ENCODE results near the gene EIF3C.
"Not testable (repeated sequence)": the region's sequence is repeated elsewhere in the genome, so short reads cannot be mapped to it uniquely, and the experiment has no call there.

Gene EIF3C, protein sequence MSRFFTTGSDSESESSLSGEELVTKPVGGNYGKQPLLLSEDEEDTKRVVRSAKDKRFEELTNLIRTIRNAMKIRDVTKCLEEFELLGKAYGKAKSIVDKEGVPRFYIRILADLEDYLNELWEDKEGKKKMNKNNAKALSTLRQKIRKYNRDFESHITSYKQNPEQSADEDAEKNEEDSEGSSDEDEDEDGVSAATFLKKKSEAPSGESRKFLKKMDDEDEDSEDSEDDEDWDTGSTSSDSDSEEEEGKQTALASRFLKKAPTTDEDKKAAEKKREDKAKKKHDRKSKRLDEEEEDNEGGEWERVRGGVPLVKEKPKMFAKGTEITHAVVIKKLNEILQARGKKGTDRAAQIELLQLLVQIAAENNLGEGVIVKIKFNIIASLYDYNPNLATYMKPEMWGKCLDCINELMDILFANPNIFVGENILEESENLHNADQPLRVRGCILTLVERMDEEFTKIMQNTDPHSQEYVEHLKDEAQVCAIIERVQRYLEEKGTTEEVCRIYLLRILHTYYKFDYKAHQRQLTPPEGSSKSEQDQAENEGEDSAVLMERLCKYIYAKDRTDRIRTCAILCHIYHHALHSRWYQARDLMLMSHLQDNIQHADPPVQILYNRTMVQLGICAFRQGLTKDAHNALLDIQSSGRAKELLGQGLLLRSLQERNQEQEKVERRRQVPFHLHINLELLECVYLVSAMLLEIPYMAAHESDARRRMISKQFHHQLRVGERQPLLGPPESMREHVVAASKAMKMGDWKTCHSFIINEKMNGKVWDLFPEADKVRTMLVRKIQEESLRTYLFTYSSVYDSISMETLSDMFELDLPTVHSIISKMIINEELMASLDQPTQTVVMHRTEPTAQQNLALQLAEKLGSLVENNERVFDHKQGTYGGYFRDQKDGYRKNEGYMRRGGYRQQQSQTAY
- long read RNA-seq, donor 1, transcript EIF3C-211 (20 exons, 2,986 nt): minor isoform, 5 of 171 reads
- long read RNA-seq, donor 1, transcript EIF3C-201 (21 exons, 3,145 nt): major isoform, 58 of 171 reads
- long read RNA-seq, donor 1, partial matches to known transcripts: 95 of 171 reads
- long read RNA-seq, donor 1, other reads (novel, unspliced or antisense): 6 of 171 reads
- long read RNA-seq, donor 2, transcript EIF3C-201 (21 exons, 3,145 nt): major isoform, 39 of 89 reads
- long read RNA-seq, donor 2, transcript EIF3C-211 (20 exons, 2,986 nt): minor isoform, 5 of 89 reads
- long read RNA-seq, donor 2, partial matches to known transcripts: 43 of 89 reads
- long read RNA-seq, donor 2, other reads (novel, unspliced or antisense): 0 of 89 reads
- long read RNA-seq, donor 3, transcript EIF3C-201 (21 exons, 3,145 nt): major isoform, 20 of 53 reads
- long read RNA-seq, donor 3, partial matches to known transcripts: 27 of 53 reads
- long read RNA-seq, donor 3, other reads (novel, unspliced or antisense): 0 of 53 reads
- long read RNA-seq, donor 4, transcript EIF3C-211 (20 exons, 2,986 nt): minor isoform, 17 of 259 reads
- long read RNA-seq, donor 4, transcript EIF3C-201 (21 exons, 3,145 nt): major isoform, 64 of 259 reads
- long read RNA-seq, donor 4, transcript EIF3C-207 (13 exons, 3,957 nt): minor isoform, 8 of 259 reads
- long read RNA-seq, donor 4, partial matches to known transcripts: 158 of 259 reads
- long read RNA-seq, donor 4, other reads (novel, unspliced or antisense): 5 of 259 reads
- long read RNA-seq, donor 5, transcript EIF3C-201 (21 exons, 3,145 nt): major isoform, 48 of 69 reads
- long read RNA-seq, donor 5, partial matches to known transcripts: 14 of 69 reads
- long read RNA-seq, donor 5, other reads (novel, unspliced or antisense): 0 of 69 reads
- long read RNA-seq, donor 6, transcript EIF3C-201 (21 exons, 3,145 nt): major isoform, 33 of 440 reads
- long read RNA-seq, donor 6, partial matches to known transcripts: 400 of 440 reads
- long read RNA-seq, donor 6, other reads (novel, unspliced or antisense): 0 of 440 reads
- long read RNA-seq, donor 7: 0 reads
- long read RNA-seq, donor 8, transcript EIF3C-211 (20 exons, 2,986 nt): minor isoform, 6 of 124 reads
- long read RNA-seq, donor 8, transcript EIF3C-207 (13 exons, 3,957 nt): minor isoform, 5 of 124 reads
- long read RNA-seq, donor 8, transcript EIF3C-201 (21 exons, 3,145 nt): major isoform, 61 of 124 reads
- long read RNA-seq, donor 8, partial matches to known transcripts: 50 of 124 reads
- long read RNA-seq, donor 8, other reads (novel, unspliced or antisense): 0 of 124 reads

DNA sequence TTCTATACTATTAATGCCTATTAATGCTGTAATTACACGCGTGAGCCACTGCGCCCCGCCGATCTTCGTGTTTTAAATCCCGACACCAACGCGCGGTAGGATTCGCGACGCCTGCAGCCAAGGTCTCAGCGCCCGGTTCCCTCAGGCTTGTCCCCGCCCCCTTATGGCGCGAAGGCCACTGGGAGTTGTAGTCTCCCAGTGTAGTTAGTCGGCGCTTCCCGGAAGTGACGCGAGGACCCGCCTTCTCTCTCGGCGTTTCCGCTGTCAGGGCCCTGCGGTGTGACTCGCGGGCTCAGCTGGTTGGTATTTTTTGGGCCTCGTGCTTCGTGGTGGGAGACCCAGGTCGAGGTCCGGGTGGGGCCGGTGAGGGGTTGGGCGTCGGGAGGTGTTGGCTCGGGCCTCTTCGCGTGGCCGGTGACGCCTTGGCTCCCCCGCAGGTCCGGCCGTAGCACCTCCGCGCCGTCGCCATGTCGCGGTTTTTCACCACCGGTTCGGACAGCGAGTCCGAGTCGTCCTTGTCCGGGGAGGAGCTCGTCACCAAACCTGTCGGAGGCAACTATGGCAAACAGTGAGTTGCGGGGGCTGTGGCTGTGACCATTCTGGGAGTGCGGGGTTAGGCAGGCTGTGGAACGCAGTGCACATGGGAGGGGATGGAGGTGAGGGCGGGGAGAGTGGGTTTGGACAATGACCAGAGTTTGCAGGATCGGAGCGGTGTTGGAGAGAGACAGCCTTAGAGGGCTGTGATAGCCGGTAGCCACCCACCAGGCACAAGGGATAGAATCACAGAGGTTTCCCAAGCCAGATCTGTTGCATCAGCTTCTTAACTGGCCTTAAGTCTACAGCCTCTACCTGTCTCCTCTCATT lies at the start of gene EIF3C:
EIF3C (plus strand) TSS at position 245 of the 864 bp plus-strand sequence; CDS start at position 468, 223 bp downstream.
- not testable (repeated sequence) for DNase-seq

DNA sequence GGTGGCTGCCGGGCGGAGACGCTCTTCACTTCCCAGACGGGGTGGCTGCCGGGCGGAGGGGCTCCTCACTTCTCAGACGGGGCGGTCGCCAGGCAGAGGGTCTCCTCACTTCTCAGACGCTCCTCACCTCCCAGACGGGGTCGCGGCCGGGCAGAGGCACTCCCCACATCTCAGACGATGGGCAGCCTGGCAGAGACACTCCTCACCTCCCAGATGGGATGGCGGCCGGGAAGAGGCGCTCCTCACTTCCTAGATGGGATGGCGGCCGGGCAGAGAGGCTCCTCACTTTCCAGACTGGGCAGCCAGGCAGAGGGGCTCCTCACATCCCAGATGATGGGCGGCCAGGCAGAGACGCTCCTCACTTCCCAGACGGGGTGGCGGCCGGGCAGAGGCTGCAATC lies 45.0 kb upstream of the EIF3C start:
- not testable (repeated sequence) for DNase-seq

DNA sequence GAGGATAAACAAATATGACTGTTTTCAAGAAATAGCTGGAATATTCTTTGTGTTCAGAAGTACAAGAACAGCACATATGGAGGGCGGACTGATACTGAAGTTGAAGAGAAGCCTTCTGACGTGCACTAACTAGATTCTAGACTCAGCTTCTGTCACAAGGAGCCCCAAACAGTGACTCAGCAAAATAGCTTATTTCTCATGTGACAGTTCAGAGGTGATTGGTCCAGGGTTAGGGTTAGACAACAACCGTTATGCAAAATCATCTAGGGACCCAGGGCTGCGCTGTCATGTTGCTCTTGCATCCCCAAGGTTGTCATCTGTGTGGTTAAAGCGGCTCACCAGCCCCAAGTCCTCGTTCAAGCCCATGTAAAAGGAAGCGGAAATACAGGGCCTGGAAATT lies 43.8 kb upstream of the EIF3C start:
- DNase-seq: not testable (repeated sequence)

DNA sequence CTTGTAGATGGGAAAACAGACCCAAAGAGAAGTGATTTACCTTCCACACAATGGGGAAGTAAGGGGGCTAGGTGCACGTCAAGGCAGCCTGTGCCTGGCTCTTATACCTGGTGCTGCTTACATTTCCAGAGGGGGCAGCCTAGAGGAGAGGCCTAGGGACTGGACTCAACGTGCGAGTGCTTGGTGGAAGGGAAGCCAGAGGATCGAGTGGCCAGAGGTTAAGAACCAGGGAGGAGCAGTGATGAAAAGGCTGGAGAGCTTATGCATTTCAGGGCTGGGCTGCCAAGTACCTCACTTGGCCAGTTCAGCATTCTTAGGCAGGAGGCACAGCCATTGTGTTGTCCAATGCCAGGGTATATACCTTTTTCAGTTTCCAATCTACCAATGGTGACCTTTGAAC lies 43.1 kb upstream of the EIF3C start:
- DNase-seq: not testable (repeated sequence)

DNA sequence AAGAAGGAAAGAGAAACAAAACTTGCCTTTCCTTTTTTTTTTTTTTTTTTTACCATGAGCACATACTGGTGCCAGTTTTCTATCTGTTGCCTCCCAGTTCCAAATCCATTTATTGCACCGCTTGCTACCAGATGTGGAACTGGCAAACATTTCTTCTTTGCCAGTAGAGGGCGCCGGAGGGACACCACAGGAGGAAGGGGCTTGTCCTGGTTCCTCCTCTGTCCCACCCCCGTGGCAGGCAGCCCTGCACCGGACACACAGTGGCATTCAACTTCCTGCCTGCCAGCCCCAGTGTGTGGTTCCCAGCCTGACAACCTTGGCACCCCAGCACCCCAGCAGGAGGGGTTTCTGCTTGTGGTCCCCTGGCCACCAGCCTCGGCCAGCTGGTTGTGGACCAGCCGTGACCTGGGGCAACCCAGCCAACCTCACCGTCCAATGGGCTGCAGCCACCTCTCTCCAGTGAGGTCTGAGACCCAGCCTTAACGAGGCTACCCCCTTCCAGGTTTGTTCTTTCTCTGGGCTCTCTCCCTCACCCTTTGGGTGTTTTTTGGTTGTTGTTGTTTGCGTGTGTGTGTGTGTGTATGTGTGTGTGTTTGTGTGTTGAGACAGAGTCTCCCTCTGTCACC lies 22.8 kb upstream of the EIF3C start:
- DNase-seq: not testable (repeated sequence)

DNA sequence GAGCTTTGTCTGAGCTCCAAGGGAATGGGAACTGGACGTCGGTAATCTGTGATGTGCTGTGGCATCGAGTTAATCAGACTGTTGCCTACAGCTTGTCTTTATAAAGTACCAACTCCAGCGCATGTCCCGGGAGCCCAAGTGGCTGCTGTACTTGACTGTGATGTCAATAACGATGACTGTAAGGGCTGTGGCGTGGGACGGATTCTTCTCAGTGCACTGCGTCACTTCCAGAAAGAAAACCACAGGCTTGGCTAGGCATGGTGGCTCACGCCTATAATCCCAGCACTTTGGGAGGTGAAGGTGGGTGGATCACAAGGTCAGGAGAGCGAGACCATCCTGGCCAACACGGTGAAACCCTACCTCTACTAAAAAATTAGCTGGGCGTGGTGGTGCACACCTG lies 21.8 kb upstream of the EIF3C start:
- not testable (repeated sequence) for DNase-seq

DNA sequence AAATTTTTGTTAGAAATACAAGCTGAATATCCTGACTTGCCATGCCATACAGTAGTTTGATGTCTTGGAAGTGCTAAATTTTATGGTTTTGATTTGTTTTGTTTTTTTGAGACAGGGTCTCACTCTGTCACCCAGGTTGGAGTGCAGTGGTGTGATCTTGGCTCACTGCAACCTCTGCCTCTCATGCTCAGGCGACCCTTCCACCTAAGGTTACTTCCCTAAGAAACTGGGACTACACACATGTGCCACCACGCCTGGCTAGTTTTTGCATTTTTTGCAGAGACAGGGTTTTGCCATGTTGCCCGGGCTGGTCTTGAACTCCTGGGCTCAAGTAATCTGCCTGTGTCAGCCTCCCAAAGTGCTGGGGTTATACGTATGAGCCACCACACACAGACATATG lies 19.5 kb upstream of the EIF3C start:
- DNase-seq: not testable (repeated sequence)

DNA sequence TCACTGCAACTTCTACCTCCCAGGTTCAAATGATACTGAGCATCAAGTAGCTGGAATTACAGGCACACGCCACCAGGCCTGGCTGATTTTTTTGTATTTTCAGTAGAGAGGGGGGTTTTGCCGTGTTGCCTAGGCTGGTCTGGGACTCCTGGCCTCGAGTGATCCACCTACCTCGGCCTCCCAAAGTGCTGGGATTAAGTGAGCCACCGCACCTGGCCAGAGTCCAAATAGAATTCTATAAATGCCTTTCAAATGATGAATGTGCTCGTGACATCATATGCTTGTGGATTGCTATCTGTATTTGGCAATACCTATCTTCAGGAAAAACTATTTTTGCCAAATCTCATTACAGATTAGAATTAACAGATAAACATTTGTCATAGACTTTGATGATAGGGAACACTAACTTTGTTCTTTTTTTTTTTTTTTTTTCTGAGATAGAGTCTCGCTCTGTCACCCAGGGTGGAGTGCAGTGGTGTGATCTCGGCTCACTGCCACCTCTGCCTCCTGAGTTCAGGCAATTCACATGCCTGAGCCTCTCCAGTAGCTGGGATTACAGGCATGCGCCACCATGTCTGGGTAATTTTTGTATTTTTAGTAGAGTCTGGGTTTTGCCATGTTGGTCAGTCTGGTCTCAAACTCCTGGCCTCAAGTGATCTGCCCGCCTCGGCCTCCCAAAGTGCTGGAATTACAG lies 17.9 kb upstream of the EIF3C start:
- not testable (repeated sequence) for DNase-seq

DNA sequence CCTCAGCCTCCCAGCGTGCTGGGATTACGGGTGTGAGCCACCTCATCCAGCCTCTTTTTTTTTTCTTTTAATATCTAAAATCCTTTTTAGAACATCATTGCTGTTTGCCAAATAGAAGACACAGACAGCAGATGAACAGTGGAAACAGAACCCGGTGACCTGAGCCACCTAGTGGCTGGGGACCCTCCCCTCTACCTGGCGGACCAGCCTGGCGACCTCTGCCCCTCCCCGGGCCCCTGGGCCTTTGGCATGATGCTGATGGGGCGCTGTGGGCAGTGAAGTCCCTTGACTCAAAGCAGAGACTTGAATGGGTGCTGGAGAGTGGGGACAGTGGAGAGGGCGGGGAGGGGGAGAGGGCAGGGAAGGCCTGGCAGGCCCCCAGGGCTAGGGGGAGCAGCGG lies 11.5 kb upstream of the EIF3C start:
- DNase-seq: not testable (repeated sequence)

DNA sequence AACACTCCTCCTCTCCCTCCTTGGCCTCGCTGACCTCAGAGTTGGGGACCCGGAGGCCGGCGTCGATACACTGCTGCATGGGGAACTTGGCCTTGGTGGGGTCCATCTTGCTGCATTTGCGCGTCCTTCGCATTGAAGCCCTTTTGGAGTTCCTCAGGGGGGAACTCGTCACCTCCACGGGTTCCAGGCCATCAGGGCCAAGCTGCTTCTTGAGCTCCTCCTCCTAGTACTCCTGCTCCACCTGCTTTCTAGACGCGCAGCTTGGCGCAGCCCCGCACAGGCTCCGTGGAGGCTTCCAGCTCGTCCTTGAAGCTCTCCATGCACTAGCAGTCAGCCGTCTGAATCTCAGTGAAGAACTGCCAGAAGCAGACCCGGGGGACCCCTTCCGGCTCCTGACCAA lies 10.9 kb upstream of the EIF3C start:
- DNase-seq: not testable (repeated sequence)

DNA sequence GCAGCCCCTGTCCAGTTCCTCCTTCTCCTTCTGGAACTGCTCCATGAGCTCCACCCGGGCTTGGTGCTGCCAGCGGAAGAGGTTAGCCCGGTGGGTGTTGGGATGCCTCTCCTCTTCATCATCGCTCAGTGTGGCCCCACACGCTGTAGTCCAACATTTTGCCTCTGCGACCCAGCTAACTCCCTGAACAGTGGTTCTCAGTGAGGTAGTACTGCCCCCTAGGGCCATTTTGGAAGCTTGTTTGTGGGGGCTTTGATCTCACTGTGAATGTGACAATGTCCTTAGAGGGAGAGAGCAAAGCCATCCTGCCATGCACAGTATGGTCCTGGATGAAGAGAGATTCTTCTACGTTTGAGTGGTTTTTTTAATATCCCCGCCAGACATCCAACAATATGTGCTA lies 9.9 kb upstream of the EIF3C start:
- not testable (repeated sequence) for DNase-seq

DNA sequence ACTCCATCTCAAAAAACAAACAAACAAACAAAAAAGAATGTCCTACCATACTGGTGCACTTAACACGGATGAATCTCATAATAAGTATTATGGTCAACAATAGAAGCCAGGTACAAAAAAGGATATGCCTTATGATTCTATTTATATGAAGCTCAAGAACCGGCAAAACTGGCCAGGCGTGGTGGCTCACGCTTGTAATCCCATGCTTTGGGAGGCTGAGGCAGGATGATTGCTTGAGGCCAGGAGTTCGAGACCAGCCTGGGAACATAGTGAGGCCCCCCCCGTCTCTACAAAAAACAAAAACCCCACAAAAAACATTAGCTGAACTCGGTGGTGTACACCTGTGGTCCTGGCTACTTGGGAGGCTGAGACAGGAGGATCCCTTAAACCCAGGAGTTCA lies 7.0 kb upstream of the EIF3C start:
- not testable (repeated sequence) for DNase-seq

DNA sequence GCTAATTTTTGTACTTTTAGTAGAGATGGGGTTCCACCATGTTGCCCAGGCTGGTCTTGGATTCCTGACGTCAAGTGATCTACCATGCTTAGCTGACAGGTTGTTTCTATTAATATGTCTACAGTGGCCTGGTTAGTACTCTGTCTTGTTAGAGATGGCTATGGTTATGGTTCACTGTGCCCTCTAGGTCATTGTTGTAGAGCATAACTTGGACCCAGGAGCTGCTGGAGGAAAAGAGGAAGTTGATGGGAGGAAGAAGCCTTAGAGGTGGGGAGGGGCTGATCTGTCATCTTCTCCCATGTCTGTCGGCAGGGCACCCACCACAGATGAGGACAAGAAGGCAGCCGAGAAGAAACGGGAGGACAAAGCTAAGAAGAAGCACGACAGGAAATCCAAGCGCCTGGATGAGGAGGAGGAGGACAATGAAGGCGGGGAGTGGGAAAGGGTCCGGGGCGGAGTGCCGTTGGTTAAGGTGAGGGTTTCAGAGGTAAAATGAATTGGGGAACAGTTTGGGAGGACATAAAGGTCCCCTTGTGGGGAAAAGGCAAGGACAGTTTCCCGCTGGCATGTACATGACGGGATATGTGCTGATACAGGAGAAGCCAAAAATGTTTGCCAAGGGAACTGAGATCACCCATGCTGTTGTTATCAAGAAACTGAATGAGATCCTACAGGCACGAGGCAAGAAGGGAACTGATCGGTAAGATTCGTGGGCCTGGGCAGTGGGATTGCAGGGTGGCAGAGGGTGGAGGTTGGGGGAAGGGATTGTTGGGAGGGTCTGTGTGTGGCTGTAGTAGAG lies 11.8 kb downstream of the EIF3C start:
- DNase-seq: not testable (repeated sequence)

DNA sequence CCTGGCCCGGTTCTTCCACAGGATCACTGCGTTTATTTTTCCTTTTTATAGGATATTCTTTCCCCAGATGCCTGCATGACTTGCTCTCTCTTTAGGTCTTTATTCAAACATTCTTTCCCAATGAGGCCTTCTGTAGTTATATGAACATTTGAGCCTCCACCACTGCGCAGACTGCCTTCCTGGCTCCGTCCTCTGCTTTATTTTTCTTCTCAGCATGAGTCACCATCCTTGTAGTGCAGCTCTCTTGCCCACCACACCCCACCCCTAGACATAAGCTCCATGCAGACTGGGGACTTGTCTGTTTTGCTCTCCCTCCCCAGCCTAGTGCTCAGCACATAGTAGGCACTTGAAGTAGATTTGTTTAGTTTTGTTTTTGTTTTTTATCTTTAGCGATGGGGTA lies 20.0 kb downstream of the EIF3C start:
- not testable (repeated sequence) for DNase-seq

DNA sequence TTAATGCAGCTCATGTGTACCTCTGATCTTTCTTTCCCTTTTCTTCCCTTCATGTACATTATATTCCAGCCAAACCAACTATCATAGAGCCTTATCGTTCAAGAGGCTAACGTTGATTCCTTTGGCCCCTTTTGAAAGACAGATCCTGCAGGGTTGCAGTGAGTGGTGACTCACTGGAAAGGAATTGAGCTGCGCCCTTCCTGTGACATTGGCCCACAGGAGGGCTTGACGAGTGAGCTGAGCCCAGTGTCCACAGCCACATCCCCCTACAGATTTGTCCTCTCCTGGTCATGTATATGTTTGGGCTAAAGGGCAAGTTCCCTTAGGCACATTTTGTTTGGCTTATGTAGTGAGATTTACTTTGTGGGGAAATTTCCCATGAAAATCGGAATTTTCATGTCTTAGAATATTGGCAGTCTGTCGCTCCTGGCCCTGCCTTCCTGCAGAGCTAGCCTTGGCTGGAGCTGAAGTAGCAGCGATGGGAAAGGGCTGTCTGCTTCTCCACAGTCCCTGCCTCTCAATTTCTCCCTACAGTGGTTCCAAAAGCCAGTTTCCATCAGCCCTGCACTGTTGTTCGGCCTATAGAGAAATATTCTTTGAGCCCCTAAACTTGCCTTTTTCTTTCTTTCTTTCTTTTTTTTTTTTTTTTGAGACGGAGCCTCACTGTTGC lies 21.3 kb downstream of the EIF3C start:
- not testable (repeated sequence) for DNase-seq

DNA sequence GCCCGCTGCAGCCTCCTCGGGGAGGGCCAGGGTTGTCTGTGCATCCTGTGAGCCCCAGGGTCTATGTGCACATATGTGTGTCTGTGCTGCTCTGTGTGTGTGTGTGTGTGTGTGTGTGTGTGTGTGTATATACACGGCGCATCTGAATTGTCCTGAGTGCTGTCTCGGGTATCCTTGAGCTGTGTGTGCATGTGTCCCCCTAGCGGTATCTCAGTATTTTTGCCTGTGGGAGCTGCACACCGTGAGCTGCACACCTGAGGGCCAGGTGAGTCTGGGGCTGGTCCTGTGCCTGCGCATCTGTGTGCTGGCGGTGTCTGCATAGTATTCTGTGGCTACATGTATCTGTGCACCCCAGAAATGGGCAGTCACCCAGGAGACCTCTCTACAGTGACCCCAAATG lies 28.5 kb downstream of the EIF3C start:
- DNase-seq: not testable (repeated sequence)

DNA sequence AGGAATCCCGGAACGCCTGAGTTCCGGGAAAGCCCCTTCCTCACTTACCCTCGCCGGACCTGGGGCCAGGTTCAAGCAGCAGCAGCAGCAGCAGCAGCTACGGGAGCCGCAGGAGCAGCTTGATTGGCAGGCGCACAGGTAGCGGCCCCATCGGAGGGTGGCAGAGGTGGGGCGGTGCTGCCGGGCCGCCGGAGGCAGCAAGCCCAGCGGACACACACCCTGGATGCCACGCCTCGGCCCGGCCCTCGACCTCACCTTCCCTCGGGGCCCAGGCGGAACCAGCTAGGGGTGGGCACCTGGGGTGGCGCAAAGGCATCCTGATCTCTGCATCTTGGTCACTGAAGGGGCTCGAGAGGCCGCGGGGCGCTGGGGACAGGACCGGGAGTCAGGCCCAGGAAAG lies 29.4 kb downstream of the EIF3C start:
- DNase-seq: not testable (repeated sequence)

Measured in right kidney (tissue), 9 donors.